HEK293 (cell line): ENCODE measurements around the gene MLIP.

ENCODE experiments used
- CTCF ChIA-PET: fragments of 350-600 bp; formaldehyde crosslinking; extraction: SDS; loops from one replicate; lab custom pipeline; 2021; ENCODE audit warnings: antibody characterized with exemption; lab: Yijun Ruan, JAX
- POLR2A ChIA-PET: fragments of 300-600 bp; formaldehyde crosslinking; extraction: SDS; loops from one replicate; lab custom pipeline; 2020; ENCODE audit warnings: antibody characterized with exemption, inconsistent platforms; lab: Yijun Ruan, JAX
- H3K27ac ChIP-seq: fragments of 200-500 bp; sonication (Bioruptor generic); 2 replicates; pipeline ENCODE4 v1.5.1; 2014; ENCODE audit warnings: low read depth, low read length, control low read depth, inconsistent platforms; ENCODE audit errors: extremely low read depth
- H3K36me3 ChIP-seq, 2 experiments: fragments of 200-500 bp in 1 of 2; sonication (Bioruptor generic) in 1 of 2; 1 replicate in 1 of 2; 2 replicates in 1 of 2; pipeline ENCODE4 v1.5.1; 2014 to 2017; ENCODE audit warnings: inconsistent platforms in 2 of 2, low read length in 2 of 2; ENCODE audit not compliant: control insufficient read depth in 2 of 2, insufficient read depth in 1 of 2
- H3K4me1 ChIP-seq: fragments of 200-500 bp; sonication (Bioruptor generic); 2 replicates; pipeline ENCODE4 v1.5.1; 2014; ENCODE audit warnings: mild to moderate bottlenecking, low read length, inconsistent platforms; ENCODE audit not compliant: control insufficient read depth, insufficient read depth
- H3K4me3 ChIP-seq: 2 replicates; pipeline ENCODE4 v1.5.1; 2011; ENCODE audit warnings: low read depth, mild to moderate bottlenecking, control low read depth, low read length, moderate library complexity
- H3K9me3 ChIP-seq: fragments of 200-500 bp; sonication (Bioruptor generic); 2 replicates; pipeline ENCODE4 v1.5.1; 2014; ENCODE audit warnings: low read depth, low read length, inconsistent platforms; ENCODE audit not compliant: control insufficient read depth, insufficient read depth
- MZF1 ChIP-seq: fragments of 450-650 bp; formaldehyde crosslinking; IDR thresholded peaks from 2 replicates; pipeline ENCODE4 v1.5.1; 2017; ENCODE audit warnings: missing biosample characterization, missing genetic modification characterization, borderline replicate concordance
- TCF7L2 ChIP-seq: IDR thresholded peaks from 2 replicates; pipeline ENCODE4 v1.6.1; 2011; ENCODE audit warnings: low read depth, mild to moderate bottlenecking, inconsistent platforms, low read length, moderate library complexity, borderline replicate concordance
- ZNF184 ChIP-seq: fragments of 450-650 bp; IDR thresholded peaks from 2 replicates; pipeline ENCODE4 v1.5.1; 2018; ENCODE audit warnings: missing biosample characterization, mild to moderate bottlenecking, missing genetic modification characterization
- ZNF324 ChIP-seq: fragments of 450-650 bp; formaldehyde crosslinking; IDR thresholded peaks from 2 replicates; pipeline ENCODE4 v1.5.1; 2016; ENCODE audit warnings: missing biosample characterization, missing genetic modification characterization
- ZNF366 ChIP-seq: fragments of 450-650 bp; formaldehyde crosslinking; conservative IDR thresholded peaks from 2 replicates; pipeline ENCODE4 v1.5.1; 2016; ENCODE audit warnings: missing biosample characterization, missing genetic modification characterization
- ZNF544 ChIP-seq: fragments of 450-650 bp; formaldehyde crosslinking; IDR thresholded peaks from 2 replicates; pipeline ENCODE4 v1.5.0; 2017; ENCODE audit warnings: missing biosample characterization, missing genetic modification characterization
- ZNF548 ChIP-seq: fragments of 450-650 bp; formaldehyde crosslinking; IDR thresholded peaks from 2 replicates; pipeline ENCODE4 v1.5.1; 2016; ENCODE audit warnings: missing biosample characterization, missing genetic modification characterization
- ZNF561 ChIP-seq: fragments of 450-650 bp; IDR thresholded peaks from 2 replicates; pipeline ENCODE4 v1.5.1; 2018; ENCODE audit warnings: missing biosample characterization, missing genetic modification characterization, borderline replicate concordance
- ZNF571 ChIP-seq: fragments of 450-650 bp; formaldehyde crosslinking; IDR thresholded peaks from 2 replicates; pipeline ENCODE4 v1.5.0; 2017; ENCODE audit warnings: missing biosample characterization, missing genetic modification characterization
- ZNF76 ChIP-seq: fragments of 450-650 bp; formaldehyde crosslinking; IDR thresholded peaks from 2 replicates; pipeline ENCODE4; 2016; ENCODE audit warnings: low read depth, missing biosample characterization, missing genetic modification characterization, borderline replicate concordance
- TF ChIP-seq, protein P1 (sequence below): fragments of 450-650 bp; formaldehyde crosslinking; IDR thresholded peaks from 2 replicates; pipeline ENCODE4 v1.5.1; 2017; ENCODE audit warnings: missing biosample characterization, missing genetic modification characterization
- TF ChIP-seq, protein P2 (sequence below): fragments of 450-650 bp; formaldehyde crosslinking; IDR thresholded peaks from 2 replicates; pipeline ENCODE4 v1.5.1; 2016; ENCODE audit warnings: missing biosample characterization, missing genetic modification characterization
- TF ChIP-seq, protein P3 (sequence below): fragments of 450-650 bp; formaldehyde crosslinking; IDR thresholded peaks from 2 replicates; pipeline ENCODE4 v1.5.1; 2016; ENCODE audit warnings: missing biosample characterization, missing genetic modification characterization
- TF ChIP-seq, protein P4 (sequence below): fragments of 450-650 bp; formaldehyde crosslinking; IDR thresholded peaks from 2 replicates; pipeline ENCODE4 v1.5.1; 2016; ENCODE audit warnings: missing biosample characterization, missing genetic modification characterization
- TF ChIP-seq, protein P5 (sequence below): fragments of 450-650 bp; formaldehyde crosslinking; IDR thresholded peaks from 2 replicates; pipeline ENCODE4 v1.5.1; 2017; ENCODE audit warnings: missing biosample characterization, mild to moderate bottlenecking, missing genetic modification characterization, moderate library complexity

MLIP gene

DNA sequence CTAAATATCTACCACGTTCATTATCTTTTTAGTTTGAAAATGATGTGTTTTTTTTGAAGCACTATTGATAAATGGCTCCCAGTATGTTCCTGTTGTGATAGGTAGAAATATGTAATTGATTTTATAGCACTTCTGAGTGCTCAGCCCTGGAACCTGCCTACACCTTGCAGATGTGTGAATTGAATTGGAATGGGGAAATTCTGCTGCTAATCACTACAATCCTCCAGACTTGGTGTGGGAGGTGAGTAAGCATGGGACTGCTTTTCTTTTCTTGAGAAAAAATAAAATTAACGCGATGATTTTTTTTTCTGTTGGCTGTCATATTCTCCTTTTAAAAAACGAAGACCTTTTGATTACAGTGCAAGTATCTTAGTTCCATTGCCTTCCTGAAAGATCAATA, 37.1 kb upstream of the MLIP start:
- Histone ChIP-seq H3K4me3 (no peak overlapping the region), H3K4me1 (peaks cover 4% of the 10 kb centered on the region; the same call in 1 of the 2 replicates), H3K27ac (no peak overlapping the region), H3K36me3 (no peaks in the 10 kb centered on the region), H3K9me3 (no peaks in the 10 kb centered on the region)
- TF ChIP-seq, protein P1, sequence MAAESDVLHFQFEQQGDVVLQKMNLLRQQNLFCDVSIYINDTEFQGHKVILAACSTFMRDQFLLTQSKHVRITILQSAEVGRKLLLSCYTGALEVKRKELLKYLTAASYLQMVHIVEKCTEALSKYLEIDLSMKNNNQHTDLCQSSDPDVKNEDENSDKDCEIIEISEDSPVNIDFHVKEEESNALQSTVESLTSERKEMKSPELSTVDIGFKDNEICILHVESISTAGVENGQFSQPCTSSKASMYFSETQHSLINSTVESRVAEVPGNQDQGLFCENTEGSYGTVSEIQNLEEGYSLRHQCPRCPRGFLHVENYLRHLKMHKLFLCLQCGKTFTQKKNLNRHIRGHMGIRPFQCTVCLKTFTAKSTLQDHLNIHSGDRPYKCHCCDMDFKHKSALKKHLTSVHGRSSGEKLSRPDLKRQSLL (tag by site-specific recombination), result no peak
- TF ChIP-seq, protein P2, sequence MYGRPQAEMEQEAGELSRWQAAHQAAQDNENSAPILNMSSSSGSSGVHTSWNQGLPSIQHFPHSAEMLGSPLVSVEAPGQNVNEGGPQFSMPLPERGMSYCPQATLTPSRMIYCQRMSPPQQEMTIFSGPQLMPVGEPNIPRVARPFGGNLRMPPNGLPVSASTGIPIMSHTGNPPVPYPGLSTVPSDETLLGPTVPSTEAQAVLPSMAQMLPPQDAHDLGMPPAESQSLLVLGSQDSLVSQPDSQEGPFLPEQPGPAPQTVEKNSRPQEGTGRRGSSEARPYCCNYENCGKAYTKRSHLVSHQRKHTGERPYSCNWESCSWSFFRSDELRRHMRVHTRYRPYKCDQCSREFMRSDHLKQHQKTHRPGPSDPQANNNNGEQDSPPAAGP (tag by site-specific recombination), result no peak
- TF ChIP-seq TCF7L2 (no peak), ZNF544 (no peak), ZNF548 (no peak), ZNF366 (tag by site-specific recombination) (no peak), ZNF76 (tag by site-specific recombination) (no peak), ZNF184 (tag by site-specific recombination) (no peak), ZNF571 (tag by site-specific recombination) (no peak), MZF1 (tag by site-specific recombination) (no peak), ZNF324 (tag by site-specific recombination) (no peak)
- TF ChIP-seq, protein P3, sequence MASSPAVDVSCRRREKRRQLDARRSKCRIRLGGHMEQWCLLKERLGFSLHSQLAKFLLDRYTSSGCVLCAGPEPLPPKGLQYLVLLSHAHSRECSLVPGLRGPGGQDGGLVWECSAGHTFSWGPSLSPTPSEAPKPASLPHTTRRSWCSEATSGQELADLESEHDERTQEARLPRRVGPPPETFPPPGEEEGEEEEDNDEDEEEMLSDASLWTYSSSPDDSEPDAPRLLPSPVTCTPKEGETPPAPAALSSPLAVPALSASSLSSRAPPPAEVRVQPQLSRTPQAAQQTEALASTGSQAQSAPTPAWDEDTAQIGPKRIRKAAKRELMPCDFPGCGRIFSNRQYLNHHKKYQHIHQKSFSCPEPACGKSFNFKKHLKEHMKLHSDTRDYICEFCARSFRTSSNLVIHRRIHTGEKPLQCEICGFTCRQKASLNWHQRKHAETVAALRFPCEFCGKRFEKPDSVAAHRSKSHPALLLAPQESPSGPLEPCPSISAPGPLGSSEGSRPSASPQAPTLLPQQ (tag by site-specific recombination), result no peak
- TF ChIP-seq, protein P4, sequence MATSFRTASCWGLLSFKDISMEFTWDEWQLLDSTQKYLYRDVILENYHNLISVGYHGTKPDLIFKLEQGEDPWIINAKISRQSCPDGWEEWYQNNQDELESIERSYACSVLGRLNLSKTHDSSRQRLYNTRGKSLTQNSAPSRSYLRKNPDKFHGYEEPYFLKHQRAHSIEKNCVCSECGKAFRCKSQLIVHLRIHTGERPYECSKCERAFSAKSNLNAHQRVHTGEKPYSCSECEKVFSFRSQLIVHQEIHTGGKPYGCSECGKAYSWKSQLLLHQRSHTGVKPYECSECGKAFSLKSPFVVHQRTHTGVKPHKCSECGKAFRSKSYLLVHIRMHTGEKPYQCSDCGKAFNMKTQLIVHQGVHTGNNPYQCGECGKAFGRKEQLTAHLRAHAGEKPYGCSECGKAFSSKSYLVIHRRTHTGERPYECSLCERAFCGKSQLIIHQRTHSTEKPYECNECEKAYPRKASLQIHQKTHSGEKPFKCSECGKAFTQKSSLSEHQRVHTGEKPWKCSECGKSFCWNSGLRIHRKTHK (tag by site-specific recombination), result no peak
- ChIA-PET POLR2A (no interaction called here), CTCF (no interaction called here)

DNA sequence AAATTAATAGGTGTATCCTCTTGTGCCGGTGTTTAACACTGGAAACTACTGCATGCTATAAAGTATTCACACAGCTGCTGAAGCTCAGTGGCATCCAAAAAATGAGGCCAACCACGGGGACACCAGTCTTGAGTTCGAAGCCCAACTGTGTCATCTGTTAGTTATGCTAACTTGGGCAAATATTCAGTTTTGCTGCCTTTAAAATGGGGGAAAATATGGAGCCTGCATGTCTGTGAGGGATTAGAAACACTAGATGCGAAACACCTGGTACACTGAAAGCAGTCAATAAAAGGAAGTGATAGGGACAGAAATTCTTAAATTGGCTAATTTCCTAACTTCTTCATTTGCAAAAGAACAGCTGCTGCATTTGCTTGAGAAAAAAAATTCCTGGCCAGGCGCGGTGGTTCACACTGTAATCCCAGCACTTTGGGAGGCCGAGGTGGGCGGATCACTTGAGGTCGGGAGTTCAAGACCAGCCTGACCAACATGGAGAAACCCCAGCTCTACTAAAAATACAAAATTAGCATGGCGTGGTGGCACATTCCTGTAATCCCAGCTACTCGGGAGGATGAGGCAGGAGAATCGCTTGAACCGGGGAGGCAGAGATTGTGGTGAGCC, 36.6 kb upstream of the MLIP start:
- H3K36me3 ChIP-seq, result no peaks in the 10 kb centered on the region
- H3K4me3 ChIP-seq, result no peak overlapping the region
- CTCF ChIA-PET, result no interaction called here
- H3K27ac ChIP-seq, result no peak overlapping the region
- peaks cover 4% of the 10 kb centered on the region; the same call in 1 of the 2 replicates for H3K4me1 ChIP-seq
- POLR2A ChIA-PET, result no interaction called here
- TF ChIP-seq ZNF561 (tag by site-specific recombination), result no peak
- TF ChIP-seq, protein P5, sequence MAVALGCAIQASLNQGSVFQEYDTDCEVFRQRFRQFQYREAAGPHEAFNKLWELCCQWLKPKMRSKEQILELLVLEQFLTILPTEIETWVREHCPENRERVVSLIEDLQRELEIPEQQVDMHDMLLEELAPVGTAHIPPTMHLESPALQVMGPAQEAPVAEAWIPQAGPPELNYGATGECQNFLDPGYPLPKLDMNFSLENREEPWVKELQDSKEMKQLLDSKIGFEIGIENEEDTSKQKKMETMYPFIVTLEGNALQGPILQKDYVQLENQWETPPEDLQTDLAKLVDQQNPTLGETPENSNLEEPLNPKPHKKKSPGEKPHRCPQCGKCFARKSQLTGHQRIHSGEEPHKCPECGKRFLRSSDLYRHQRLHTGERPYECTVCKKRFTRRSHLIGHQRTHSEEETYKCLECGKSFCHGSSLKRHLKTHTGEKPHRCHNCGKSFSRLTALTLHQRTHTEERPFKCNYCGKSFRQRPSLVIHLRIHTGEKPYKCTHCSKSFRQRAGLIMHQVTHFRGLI, result peak; percentile 70; the same call in 1 of the 2 replicates
- H3K9me3 ChIP-seq, result no peaks in the 10 kb centered on the region
